H1 (cell line): ENCODE results near the gene HECTD4. TPM values are rescaled to one million over a fixed set of nuclear protein-coding genes. Genes with fewer than 3 reads are reported as not detected.

Experiments used
- CTCF ChIA-PET: fragments of 300-600 bp; sonication (Branson Sonifier 250); formaldehyde crosslinking; loops from one replicate; lab custom pipeline; 2021; ENCODE audit not compliant: partially characterized antibody; lab: Charles Lee
- POLR2A ChIA-PET: fragments of 300-600 bp; sonication (Branson Sonifier 250); formaldehyde crosslinking; loops from one replicate; lab custom pipeline; 2021; ENCODE audit warnings: inconsistent platforms; ENCODE audit not compliant: partially characterized antibody; lab: Charles Lee
- DNase-seq, 2 experiments: peaks; one replicate each; pipeline versions ENCODE4 v3.0.0 to v3.0.0-alpha.2; 2010 to 2022; ENCODE audit warnings: low spot score in 2 of 2, low read depth in 1 of 2, mixed read lengths in 1 of 2
- FAIRE-seq: peaks from 2 replicates; lab custom pipeline; 2011; peaks lifted over from hg19 to GRCh38; lab: Jason Lieb, UNC
- H2AFZ ChIP-seq: 2 replicates; pipeline ENCODE4 v1.8.1; 2012; ENCODE audit warnings: low read length, inconsistent platforms
- H2AK5ac ChIP-seq: 2 replicates; pipeline ENCODE4 v1.6.1; 2013; ENCODE audit warnings: low read depth, low read length
- H2BK120ac ChIP-seq: replicated peaks from 2 replicates; pipeline ENCODE3; 2013; ENCODE audit warnings: low read depth, low read length, inconsistent platforms
- H2BK12ac ChIP-seq: 2 replicates; pipeline ENCODE4 v1.6.1; 2013; ENCODE audit warnings: low read depth, low read length
- H2BK15ac ChIP-seq: 2 replicates; pipeline ENCODE4 v1.6.1; 2013; ENCODE audit warnings: low read length
- H2BK20ac ChIP-seq: 2 replicates; pipeline ENCODE4 v1.6.1; 2013; ENCODE audit warnings: low read length
- H2BK5ac ChIP-seq: 2 replicates; pipeline ENCODE4 v1.6.1; 2013; ENCODE audit warnings: low read depth, low read length
- H3K14ac ChIP-seq: 2 replicates; pipeline ENCODE4 v1.6.1; 2013; ENCODE audit warnings: inconsistent platforms; ENCODE audit not compliant: insufficient read length
- H3K18ac ChIP-seq: 2 replicates; pipeline ENCODE4 v1.6.1; 2013; ENCODE audit warnings: low read length; ENCODE audit errors: extremely low read depth
- H3K23ac ChIP-seq: 2 replicates; pipeline ENCODE4 v1.6.1; 2013; ENCODE audit warnings: inconsistent platforms; ENCODE audit not compliant: insufficient read length
- H3K23me2 ChIP-seq: 2 replicates; pipeline ENCODE4 v1.6.1; 2013; ENCODE audit warnings: low read depth, low read length
- H3K27ac ChIP-seq: 2 replicates; pipeline ENCODE4 v1.6.1; 2011; ENCODE audit warnings: low read depth, low read length, inconsistent platforms
- H3K27me3 ChIP-seq, 4 experiments: replicated peaks in 1 of 4; 1 replicate in 1 of 4; 2 replicates in 3 of 4; pipeline versions ENCODE4 v1.6.1 to v1.8.1; 2011 to 2013; ENCODE audit warnings: low read length in 3 of 4, mild to moderate bottlenecking in 3 of 4, inconsistent platforms in 2 of 4, mixed read lengths in 2 of 4, moderate library complexity in 1 of 4; ENCODE audit not compliant: control insufficient read depth in 3 of 4, insufficient read depth in 3 of 4; ENCODE audit errors: extremely low read depth in 1 of 4
- H3K36me3 ChIP-seq, 4 experiments: 2 replicates each; pipeline versions ENCODE4 v1.6.1 to v1.8.1; 2011 to 2013; ENCODE audit warnings: mild to moderate bottlenecking in 4 of 4, low read length in 3 of 4, moderate library complexity in 2 of 4, control low read depth in 1 of 4, inconsistent platforms in 1 of 4; ENCODE audit not compliant: insufficient read depth in 4 of 4, control insufficient read depth in 2 of 4
- H3K4ac ChIP-seq: replicated peaks from 2 replicates; pipeline ENCODE3; 2013; ENCODE audit warnings: low read length, low read depth, mixed read lengths, inconsistent platforms; ENCODE audit not compliant: insufficient read length
- H3K4me1 ChIP-seq, 4 experiments: replicated peaks in 1 of 4; 1 replicate in 1 of 4; 2 replicates in 3 of 4; pipeline versions ENCODE4 v1.6.1 to v1.8.1; 2011 to 2013; ENCODE audit warnings: low read length in 3 of 4, inconsistent platforms in 2 of 4, mixed read lengths in 1 of 4; ENCODE audit not compliant: insufficient read depth in 4 of 4, control insufficient read depth in 3 of 4
- H3K4me2 ChIP-seq, 2 experiments: 2 replicates each; pipeline versions ENCODE4 v1.6.1 to v1.8.1; 2011 to 2013; ENCODE audit warnings: low read depth in 2 of 2, low read length in 2 of 2, control low read depth in 1 of 2, inconsistent platforms in 1 of 2, mild to moderate bottlenecking in 1 of 2; ENCODE audit not compliant: insufficient read depth in 1 of 2
- H3K4me3 ChIP-seq, 4 experiments: fragments of 200-600, 300-600 bp in 1 of 4; sonication (generic), shearing (Covaris generic), sonication (Bioruptor Twin) in 1 of 4; 2 replicates each; pipeline versions ENCODE4 v1.5.1 to v1.8.1; 2011 to 2016; ENCODE audit warnings: low read length in 4 of 4, low read depth in 3 of 4, control low read depth in 2 of 4, inconsistent platforms in 2 of 4, mild to moderate bottlenecking in 2 of 4, mixed read lengths in 1 of 4, moderate library complexity in 1 of 4; ENCODE audit not compliant: insufficient read depth in 2 of 4; ENCODE audit errors: extremely low read depth in 1 of 4
- H3K56ac ChIP-seq: replicated peaks from 2 replicates; pipeline ENCODE3; 2013; ENCODE audit warnings: low read depth, mild to moderate bottlenecking, mixed read lengths, low read length, inconsistent platforms; ENCODE audit not compliant: insufficient read length
- H3K79me1 ChIP-seq: 2 replicates; pipeline ENCODE4 v1.6.1; 2013; ENCODE audit warnings: low read depth, low read length, control low read depth
- H3K79me2 ChIP-seq, 2 experiments: 2 replicates each; pipeline versions ENCODE4 v1.6.1 to v1.8.1; 2012 to 2013; ENCODE audit warnings: low read length in 2 of 2, mild to moderate bottlenecking in 2 of 2, inconsistent platforms in 1 of 2; ENCODE audit not compliant: insufficient read depth in 2 of 2, control insufficient read depth in 1 of 2
- H3K9ac ChIP-seq, 4 experiments: replicated peaks in 1 of 4; 1 replicate in 1 of 4; 2 replicates in 3 of 4; pipeline versions ENCODE4 v1.6.1 to v1.8.1; 2011 to 2013; ENCODE audit warnings: low read depth in 3 of 4, low read length in 3 of 4, control low read depth in 2 of 4, mild to moderate bottlenecking in 2 of 4, moderate library complexity in 2 of 4, inconsistent platforms in 1 of 4; ENCODE audit errors: extremely low read depth in 1 of 4
- H3K9me3 ChIP-seq, 2 experiments: 2 replicates each; pipeline versions ENCODE4 v1.6.1 to v1.8.1; 2012 to 2013; ENCODE audit warnings: mild to moderate bottlenecking in 2 of 2, moderate library complexity in 2 of 2, control low read depth in 1 of 2, inconsistent platforms in 1 of 2, low read depth in 1 of 2, low read length in 1 of 2, mixed read lengths in 1 of 2; ENCODE audit not compliant: insufficient read depth in 2 of 2
- H4K20me1 ChIP-seq, 2 experiments: replicated peaks in 1 of 2; 2 replicates each; pipeline versions ENCODE3 to v1.8.1; 2011 to 2013; ENCODE audit warnings: inconsistent platforms in 2 of 2, low read length in 2 of 2, mild to moderate bottlenecking in 1 of 2; ENCODE audit not compliant: insufficient read depth in 2 of 2, control insufficient read depth in 1 of 2
- H4K5ac ChIP-seq: 2 replicates; pipeline ENCODE4 v1.6.1; 2013; ENCODE audit warnings: low read length, low read depth, mixed read lengths, inconsistent platforms; ENCODE audit not compliant: insufficient read length
- H4K8ac ChIP-seq: 2 replicates; pipeline ENCODE4 v1.8.0; 2013; ENCODE audit warnings: mild to moderate bottlenecking, moderate library complexity, low read length, inconsistent platforms; ENCODE audit not compliant: insufficient read depth; ENCODE audit errors: extremely low read depth
- H4K91ac ChIP-seq: replicated peaks from 2 replicates; pipeline ENCODE3; 2013; ENCODE audit warnings: low read length, mixed read lengths, inconsistent platforms; ENCODE audit not compliant: insufficient read length
- ASH2L ChIP-seq: fragments of 200-600, 300-600 bp; sonication (generic); IDR thresholded peaks from one replicate; pipeline ENCODE4 v1.7.1; 2017; ENCODE audit warnings: low read length
- RAD21 ChIP-seq, 2 experiments: IDR thresholded peaks in 1 of 2; conservative IDR thresholded peaks in 1 of 2; 2 replicates each; pipeline ENCODE4 v1.6.1; 2011; ENCODE audit warnings: low read depth in 2 of 2, low read length in 2 of 2, improper control_type of control experiment in 1 of 2, inconsistent platforms in 1 of 2, mild to moderate bottlenecking in 1 of 2, moderate library complexity in 1 of 2
- RBBP5 ChIP-seq: IDR thresholded peaks from 2 replicates; pipeline ENCODE4 v1.7.1; 2012; ENCODE audit warnings: low read depth, mild to moderate bottlenecking, inconsistent platforms, low read length, moderate library complexity, borderline replicate concordance
- WGBS, 2 experiments: shearing (Covaris generic) in 1 of 2; methylation state at CpG; one replicate each; pipeline versions ENCODE4 v1.1.6 to v1.1.7; 2013 to 2015; ENCODE audit warnings: low lambda C conversion rate in 2 of 2, mixed read lengths in 2 of 2, inconsistent platforms in 1 of 2, low coverage in 1 of 2, missing lambda C conversion rate in 1 of 2; ENCODE audit not compliant: insufficient replicate concordance in 2 of 2, insufficient coverage in 1 of 2, insufficient read length in 1 of 2; ENCODE audit errors: extremely low coverage in 1 of 2, missing lambda C conversion rate in 1 of 2; 5-methylcytosine and 5-hydroxymethylcytosine counted together
- polyA plus RNA-seq, 7 experiments: library from polyadenylated mRNA; depleted of rRNA in 3 of 7; stranded (reverse) in 5 of 7; unstranded in 2 of 7; fragments of >200 nt in 5 of 7; fragments of 200-250 nt in 2 of 7; gene quantifications; 1 replicate in 5 of 7; 2 replicates in 1 of 7; 4 replicates in 1 of 7; pipeline versions ENCODE4 v1.2.1 to v1.2.3, GENCODE V29; 2011 to 2013; ENCODE audit warnings: missing spikeins in 2 of 7, mixed read lengths in 2 of 7
- total RNA-seq: library from RNA; stranded (reverse); fragmentation: NEBNext Ultra II Directional; extraction: Animal tissue kit (Norgen Biotek cat#: 25700); gene quantifications from 2 replicates; pipeline ENCODE4 v1.2.1, GENCODE V29; 2021

Gene HECTD4
- total and polyA plus RNA-seq, 2 of the 8 experiments (the other 6 are each of a cell fraction or from before 2014, with no cell fraction given) = 6.5 to 33.7 TPM

DNA sequence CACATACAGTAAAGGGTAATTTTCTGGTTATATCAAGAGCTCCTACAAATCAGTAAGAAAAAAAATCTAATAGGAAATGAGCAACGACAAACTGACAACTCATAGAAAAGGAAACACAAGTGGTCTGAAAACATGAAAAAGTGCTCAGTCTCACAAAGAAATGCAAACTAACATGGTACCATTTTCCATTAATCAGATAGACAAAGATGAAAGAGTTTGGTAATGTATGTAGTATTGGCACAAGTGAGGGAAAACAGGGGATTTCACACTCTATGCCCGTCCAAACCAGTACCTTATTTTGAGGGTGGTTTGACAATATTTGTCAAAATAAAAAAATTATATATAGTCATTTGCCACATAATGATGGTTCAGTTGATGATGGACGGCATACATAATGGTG lies 49.7 kb upstream of the HECTD4 start:
- no peak for FAIRE-seq
- peaks cover 0 to 8% of the 10 kb centered on the region in 2 experiments for H4K20me1 ChIP-seq
- no peaks in the 10 kb centered on the region for H3K36me3 ChIP-seq
- no peak overlapping the region for H3K4me3 ChIP-seq
- H4K5ac ChIP-seq = no peak overlapping the region
- no peak overlapping the region for H3K4me2 ChIP-seq
- H3K4ac ChIP-seq = no peak overlapping the region
- CTCF ChIA-PET = no interaction called here
- no peak overlapping the region for H2BK12ac ChIP-seq
- H3K23ac ChIP-seq = no peak overlapping the region
- no peak overlapping the region for H2BK15ac ChIP-seq
- no peak overlapping the region for H2AK5ac ChIP-seq
- no peak overlapping the region for H3K56ac ChIP-seq
- H3K14ac ChIP-seq = no peak overlapping the region
- DNase-seq = no peak
- H3K79me2 ChIP-seq = peaks cover 0 to 79% of the 10 kb centered on the region in 2 experiments; a peak in 3 of 4 replicates
- H2BK5ac ChIP-seq = no peak overlapping the region
- no peak overlapping the region for H4K8ac ChIP-seq
- TF ChIP-seq RAD21 (IDR thresholded peaks at IDR 0.05 in 1 of 2, conservative IDR thresholded peaks at IDR 0.05 in 1 of 2; ENCODE audit: low read depth in 2 of 2, low read length in 2 of 2) = no peak
- no peak for TF ChIP-seq ASH2L
- no peak for TF ChIP-seq RBBP5
- TF ChIP-seq, all 59 proteins: peak for 0
- H4K91ac ChIP-seq = no peak overlapping the region
- WGBS, 2 experiments = 98% methylated on average over 3 of the region's 3 CpGs; no CpG with 5 or more reads in 1 of the 2 experiments
- no peak overlapping the region for H3K27ac ChIP-seq
- no peak overlapping the region for H3K18ac ChIP-seq
- H3K79me1 ChIP-seq = peaks cover 3% of the 10 kb centered on the region
- POLR2A ChIA-PET = no interaction called here
- H2BK20ac ChIP-seq = no peak overlapping the region
- H3K23me2 ChIP-seq = no peaks in the 10 kb centered on the region
- H3K27me3 ChIP-seq = no peaks in the 10 kb centered on the region
- no peak overlapping the region for H2AFZ ChIP-seq
- H3K9me3 ChIP-seq = no peaks in the 10 kb centered on the region
- no peak overlapping the region for H3K9ac ChIP-seq
- no peaks in the 10 kb centered on the region for H3K4me1 ChIP-seq
- no peak overlapping the region for H2BK120ac ChIP-seq
